HFF-Myc (cell line): ENCODE data around the gene PCDH1.

Experiments
- DNase-seq: peaks from one replicate; pipeline ENCODE4 v3.0.0-alpha.2; 2011; ENCODE audit warnings: low read depth; ENCODE audit errors: extremely low read depth
- H3K4me3 ChIP-seq: replicated peaks from 2 replicates; pipeline ENCODE4 v1.5.1; 2011; ENCODE audit warnings: low read depth, mild to moderate bottlenecking, control low read depth, low read length
- CTCF ChIP-seq: IDR thresholded peaks from 2 replicates; pipeline ENCODE4 v1.5.1; 2012; ENCODE audit warnings: mild to moderate bottlenecking, low read depth, low read length, control low read depth; ENCODE audit errors: missing control alignments

The PCDH1 gene

GRCh38 chr5:141869514-141869913, 8.7 kb downstream of the PCDH1 start:
- TF ChIP-seq CTCF = no peak
- no peak for DNase-seq
- H3K4me3 ChIP-seq = no peak overlapping the region

- DNase-seq = no peak
- H3K4me3 ChIP-seq = no peak overlapping the region
- TF ChIP-seq CTCF = no peak
These were observed 9.2 kb downstream of the PCDH1 start for GRCh38 chr5:141869040-141869439.

GRCh38 chr5:141868541-141868940, 9.7 kb downstream of the PCDH1 start:
- no peak for DNase-seq
- H3K4me3 ChIP-seq = no peak overlapping the region
- no peak for TF ChIP-seq CTCF

GRCh38 chr5:141867651-141868050, 10.6 kb downstream of the PCDH1 start:
- H3K4me3 ChIP-seq = no peak overlapping the region

GRCh38 chr5:141867139-141867538, 11.1 kb downstream of the PCDH1 start:
- DNase-seq = no peak
- no peak overlapping the region for H3K4me3 ChIP-seq
- no peak for TF ChIP-seq CTCF

More at GRCh38 chr5:141867651-141868050, 10.6 kb downstream of the PCDH1 start:
- TF ChIP-seq CTCF = no peak
- DNase-seq = no peak

- no peak for TF ChIP-seq CTCF
- DNase-seq = no peak
- no peak overlapping the region for H3K4me3 ChIP-seq
These were observed 12.1 kb downstream of the PCDH1 start for GRCh38 chr5:141866096-141866495.

GRCh38 chr5:141865406-141865805, 12.8 kb downstream of the PCDH1 start:
- TF ChIP-seq CTCF = no peak
- H3K4me3 ChIP-seq = no peak overlapping the region
- no peak for DNase-seq
